ENCODE measurements around the gene GRIA3. TPM values are rescaled to one million over a fixed set of nuclear protein-coding genes. Genes with fewer than 3 reads are reported as not detected.
"Not testable (repeated sequence)": the region's sequence is repeated elsewhere in the genome, so short reads cannot be mapped to it uniquely, and the experiment has no call there.

Gene GRIA3
- total RNA-seq, 1 experiment from 2014 or later: 0.06 TPM

GRCh38 chrX:123348468-123348867 lies 164.4 kb downstream of the GRIA3 start:
- no peak for DNase-seq (ENCODE audit: low spot score)

GRCh38 chrX:123350226-123350625 lies 166.1 kb downstream of the GRIA3 start:
- no peak for DNase-seq (ENCODE audit: low spot score)

- no peak for DNase-seq (ENCODE audit: low spot score)
Observed at GRCh38 chrX:123357941-123358340, 173.9 kb downstream of the GRIA3 start.

- no peak for DNase-seq (ENCODE audit: low spot score)
Observed at GRCh38 chrX:123358457-123358856, 174.4 kb downstream of the GRIA3 start.

- peak; percentile 5 for DNase-seq (ENCODE audit: low spot score)
Observed at GRCh38 chrX:123361371-123361770, 177.3 kb downstream of the GRIA3 start.

GRCh38 chrX:123386196-123386595 lies 202.1 kb downstream of the GRIA3 start:
- DNase-seq (ENCODE audit: low spot score): not testable (repeated sequence)

GRCh38 chrX:123392921-123393320 lies 208.8 kb downstream of the GRIA3 start:
- DNase-seq (ENCODE audit: low spot score): no peak

- DNase-seq (ENCODE audit: low spot score): no peak
Observed at GRCh38 chrX:123399709-123400108, 215.6 kb downstream of the GRIA3 start.

- no peak for DNase-seq (ENCODE audit: low spot score)
Observed at GRCh38 chrX:123405231-123405630, 221.2 kb downstream of the GRIA3 start.

GRCh38 chrX:123408821-123409737 lies 225.0 kb downstream of the GRIA3 start:
- DNase-seq (ENCODE audit: low spot score): no peak

GRCh38 chrX:123422875-123423274 lies 238.8 kb downstream of the GRIA3 start:
- DNase-seq (ENCODE audit: low spot score): peak; percentile 35

- DNase-seq (ENCODE audit: low spot score): peak; percentile 67
Observed at GRCh38 chrX:123424546-123424945, 240.5 kb downstream of the GRIA3 start.

- DNase-seq (ENCODE audit: low spot score): no peak
Observed at GRCh38 chrX:123425471-123425870, 241.4 kb downstream of the GRIA3 start.

GRCh38 chrX:123425904-123426303 lies 241.8 kb downstream of the GRIA3 start:
- DNase-seq (ENCODE audit: low spot score): peak; percentile 53

GRCh38 chrX:123432361-123433150 lies 248.5 kb downstream of the GRIA3 start:
- DNase-seq (ENCODE audit: low spot score): no peak

- no peak for DNase-seq (ENCODE audit: low spot score)
Observed at GRCh38 chrX:123436512-123437136, 252.5 kb downstream of the GRIA3 start.

- not testable (repeated sequence) for DNase-seq (ENCODE audit: low spot score)
Observed at GRCh38 chrX:123439926-123440325, 255.8 kb downstream of the GRIA3 start.

GRCh38 chrX:123442764-123443163 lies 258.7 kb downstream of the GRIA3 start:
- DNase-seq (ENCODE audit: low spot score): no peak

GRCh38 chrX:123447506-123447905 lies 263.4 kb downstream of the GRIA3 start:
- no peak for DNase-seq (ENCODE audit: low spot score)

- no peak for DNase-seq (ENCODE audit: low spot score)
Observed at GRCh38 chrX:123449335-123449734, 265.3 kb downstream of the GRIA3 start.

GRCh38 chrX:123450222-123450621 lies 266.1 kb downstream of the GRIA3 start:
- DNase-seq (ENCODE audit: low spot score): peak; percentile 4
